GM18867 (cell line): ENCODE results near the gene SEMA4D.

Experiments used
- ATAC-seq: cut with Tn5 transposase; IDR thresholded peaks from one replicate; pipeline ENCODE4 v1.9.1; 2021; ENCODE audit warnings: mild to moderate bottlenecking, moderate library complexity; ENCODE audit not compliant: unreplicated experiment

SEMA4D gene

GRCh38 chr9:89468281-89468960 is 29.5 kb downstream of the SEMA4D start:
- ATAC-seq = no peak

GRCh38 chr9:89467278-89467625 is 30.7 kb downstream of the SEMA4D start:
- no peak for ATAC-seq

- ATAC-seq = peak; percentile 64
Observed at GRCh38 chr9:89466451-89467277, 31.2 kb downstream of the SEMA4D start.

- ATAC-seq = no peak
Observed at GRCh38 chr9:89465726-89466308, 32.1 kb downstream of the SEMA4D start.

- ATAC-seq = no peak
Observed at GRCh38 chr9:89465001-89465451, 32.9 kb downstream of the SEMA4D start.

- ATAC-seq = peak; percentile 29
Observed at GRCh38 chr9:89464300-89464901, 33.5 kb downstream of the SEMA4D start.

GRCh38 chr9:89462817-89463683 is 34.9 kb downstream of the SEMA4D start:
- no peak for ATAC-seq

GRCh38 chr9:89462199-89462598 is 35.7 kb downstream of the SEMA4D start:
- no peak for ATAC-seq

- ATAC-seq = no peak
Observed at GRCh38 chr9:89461265-89461664, 36.6 kb downstream of the SEMA4D start.

GRCh38 chr9:89460551-89460950 is 37.4 kb downstream of the SEMA4D start:
- no peak for ATAC-seq

GRCh38 chr9:89458768-89459496 is 39.0 kb downstream of the SEMA4D start:
- ATAC-seq = no peak

GRCh38 chr9:89457376-89457855 is 40.5 kb downstream of the SEMA4D start:
- no peak for ATAC-seq

GRCh38 chr9:89455356-89455824 is 42.5 kb downstream of the SEMA4D start:
- no peak for ATAC-seq

- ATAC-seq = no peak
Observed at GRCh38 chr9:89454498-89455355, 43.2 kb downstream of the SEMA4D start.

- ATAC-seq = no peak
Observed at GRCh38 chr9:89453452-89453851, 44.5 kb downstream of the SEMA4D start.

- ATAC-seq = no peak
Observed at GRCh38 chr9:89452561-89452960, 45.4 kb downstream of the SEMA4D start.

GRCh38 chr9:89450213-89450612 is 47.7 kb downstream of the SEMA4D start:
- no peak for ATAC-seq

- ATAC-seq = no peak
Observed at GRCh38 chr9:89449261-89449671, 48.6 kb downstream of the SEMA4D start.

GRCh38 chr9:89448821-89449220 is 49.1 kb downstream of the SEMA4D start:
- no peak for ATAC-seq
